Ascending aorta (tissue), 2 donors: ENCODE results near the gene SYNJ2. TPM values are rescaled to one million over a fixed set of nuclear protein-coding genes. Genes with fewer than 3 reads are reported as not detected.
A peak's percentile ranks its signal among the peaks of the same experiment; 100 is the strongest.
"Not testable (repeated sequence)": the region's sequence is repeated elsewhere in the genome, so short reads cannot be mapped to it uniquely, and the experiment has no call there.

Source experiments
- DNase-seq, 2 donors: peaks; one replicate each; pipeline ENCODE4 v3.0.0-alpha.2; 2019; ENCODE audit warnings: low spot score in 2 of 2
- H3K27ac ChIP-seq, 2 donors: fragments of 200-600 bp; sonication (generic); one replicate each; pipeline ENCODE4 v1.5.1; 2016 to 2017; ENCODE audit warnings: mild to moderate bottlenecking in 1 of 2
- H3K27me3 ChIP-seq: fragments of 200-600 bp; sonication (generic); one replicate; pipeline ENCODE4 v1.5.1; 2017
- H3K36me3 ChIP-seq, 2 donors: fragments of 200-600 bp; sonication (generic); one replicate each; pipeline ENCODE4 v1.5.1; 2016
- H3K4me1 ChIP-seq, 2 donors: fragments of 200-600 bp; sonication (generic); one replicate each; pipeline ENCODE4 v1.5.1; 2016 to 2017; ENCODE audit warnings: mild to moderate bottlenecking in 1 of 2
- H3K4me3 ChIP-seq, 2 donors: fragments of 200-600 bp; sonication (generic); one replicate each; pipeline ENCODE4 v1.5.1; 2016 to 2017; ENCODE audit warnings: mild to moderate bottlenecking in 1 of 2
- H3K9me3 ChIP-seq, 2 donors: fragments of 200-600 bp; sonication (generic); one replicate each; pipeline ENCODE4 v1.5.1; 2016
- CTCF ChIP-seq, 3 experiments: fragments of 200-600 bp in 2 of 3; fragments of 450-650 bp in 1 of 3; sonication (generic) in 2 of 3; IDR thresholded peaks; one replicate each; pipeline ENCODE4 v1.5.1; 2016 to 2019; ENCODE audit warnings: antibody characterized with exemption in 3 of 3, mild to moderate bottlenecking in 1 of 3, moderate library complexity in 1 of 3
- intact Hi-C: fragments of 100-400 bp; cut with DNase I; formaldehyde crosslinking; loops from one replicate; pipeline ENCODE4 v1.15.1; 2023
- total RNA-seq: library from RNA; depleted of rRNA; stranded (reverse); fragments of >200 nt; gene quantifications from one replicate; pipeline ENCODE4 v1.1.0, GENCODE V29; 2016

The SYNJ2 gene
- total RNA-seq, 1 donor from 2014 or later = 3.0 TPM

GRCh38 chr6:157946053-157946617 is 35.5 kb upstream of the SYNJ2 start:
- intact Hi-C loops = no loop called here

GRCh38 chr6:157946865-157947532 is 34.7 kb upstream of the SYNJ2 start:
- Histone ChIP-seq H3K4me3 (no peak overlapping the region), H3K36me3 (peaks cover 37 to 40% of the 10 kb centered on the region in 2 donors), H3K27me3 (no peaks in the 10 kb centered on the region), H3K4me1 (no peaks in the 10 kb centered on the region), H3K9me3 (no peaks in the 10 kb centered on the region), H3K27ac (no peak overlapping the region)
- DNase-seq = no peak
- peak in 1 of 3 experiments; percentile 15 for TF ChIP-seq CTCF (IDR thresholded peaks at IDR 0.05)
- intact Hi-C loops = no loop called here

More at GRCh38 chr6:157946053-157946617, 35.5 kb upstream of the SYNJ2 start:
- no peaks in the 10 kb centered on the region for H3K27me3 ChIP-seq
- TF ChIP-seq CTCF (IDR thresholded peaks at IDR 0.05) = no peak
- H3K36me3 ChIP-seq = peaks cover 43 to 48% of the 10 kb centered on the region in 2 donors
- H3K4me1 ChIP-seq = no peaks in the 10 kb centered on the region
- DNase-seq = no peak
- no peak overlapping the region for H3K27ac ChIP-seq
- no peak overlapping the region for H3K4me3 ChIP-seq
- H3K9me3 ChIP-seq = no peaks in the 10 kb centered on the region

GRCh38 chr6:157950899-157951298 is 30.8 kb upstream of the SYNJ2 start:
- H3K4me3 ChIP-seq, H3K4me1 ChIP-seq, intact Hi-C loops, DNase-seq, H3K27me3 ChIP-seq, H3K36me3 ChIP-seq, H3K9me3 ChIP-seq, H3K27ac ChIP-seq: not testable (repeated sequence)

- no peak for TF ChIP-seq CTCF (IDR thresholded peaks at IDR 0.05)
- intact Hi-C loops = no loop called here
- DNase-seq = no peak
- Histone ChIP-seq H3K9me3 (no peaks in the 10 kb centered on the region), H3K27ac (no peak overlapping the region), H3K27me3 (no peaks in the 10 kb centered on the region), H3K4me3 (no peak overlapping the region), H3K4me1 (no peaks in the 10 kb centered on the region), H3K36me3 (no peaks in the 10 kb centered on the region)
Observed at GRCh38 chr6:157951828-157952227, 29.8 kb upstream of the SYNJ2 start.

GRCh38 chr6:157952861-157953351 is 28.8 kb upstream of the SYNJ2 start:
- DNase-seq = no peak
- no peaks in the 10 kb centered on the region for H3K36me3 ChIP-seq
- no peak overlapping the region for H3K4me3 ChIP-seq
- H3K9me3 ChIP-seq = peaks cover 0 to 4% of the 10 kb centered on the region in 2 donors
- TF ChIP-seq CTCF (IDR thresholded peaks at IDR 0.05) = no peak
- no peaks in the 10 kb centered on the region for H3K4me1 ChIP-seq
- intact Hi-C loops = no loop called here
- H3K27ac ChIP-seq = no peak overlapping the region
- no peaks in the 10 kb centered on the region for H3K27me3 ChIP-seq

- Histone ChIP-seq H3K27me3 (no peaks in the 10 kb centered on the region), H3K27ac (peak overlapping the region; percentile 41 to 54), H3K4me1 (no peaks in the 10 kb centered on the region), H3K9me3 (peaks cover 0 to 12% of the 10 kb centered on the region in 2 donors), H3K36me3 (no peaks in the 10 kb centered on the region), H3K4me3 (peak overlapping the region; percentile 18 to 59)
- TF ChIP-seq CTCF (IDR thresholded peaks at IDR 0.05) = no peak
- DNase-seq = no peak
- intact Hi-C loops = no loop called here
Observed at GRCh38 chr6:157953580-157954091, 28.0 kb upstream of the SYNJ2 start.
